Mucosa of gallbladder (tissue), 1 donor: ENCODE results near the gene TNFSF10. TPM values are rescaled to one million over a fixed set of nuclear protein-coding genes. Genes with fewer than 3 reads are reported as not detected.

Experiments used
- total RNA-seq: library from RNA; stranded (reverse); gene quantifications from one replicate; pipeline ENCODE4 v1.2.1, GENCODE V29; 2021
- donor health status: DM: no; HTN: no; CAD: no.

TNFSF10 gene
- total RNA-seq, 1 donor from 2014 or later, result 40.3 TPM

Other genes with a start within 250 kb of the TNFSF10 start
- not detected for gene GHSR, start 75.0 kb downstream of the TNFSF10 start, total RNA-seq
- 15.1 TPM for gene NCEH1, start 187.6 kb upstream of the TNFSF10 start, total RNA-seq
- gene ECT2, start 227.3 kb upstream of the TNFSF10 start, total RNA-seq, result 11.2 TPM